GM19025 (cell line): ENCODE measurements around the gene IL37.
A peak's percentile ranks its signal among the peaks of the same experiment; 100 is the strongest.

Experiments
- ATAC-seq: cut with Tn5 transposase; IDR thresholded peaks from one replicate; pipeline ENCODE4 v1.9.1; 2021; ENCODE audit warnings: mild to moderate bottlenecking, low read depth, moderate library complexity; ENCODE audit not compliant: unreplicated experiment

Gene IL37, protein sequence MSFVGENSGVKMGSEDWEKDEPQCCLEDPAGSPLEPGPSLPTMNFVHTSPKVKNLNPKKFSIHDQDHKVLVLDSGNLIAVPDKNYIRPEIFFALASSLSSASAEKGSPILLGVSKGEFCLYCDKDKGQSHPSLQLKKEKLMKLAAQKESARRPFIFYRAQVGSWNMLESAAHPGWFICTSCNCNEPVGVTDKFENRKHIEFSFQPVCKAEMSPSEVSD

GRCh38 chr2:112910865-112911264, at the start of gene IL37:
IL37 (plus strand) TSS chr2:112911165; CDS start chr2:112913013, 1,848 bp downstream.
- no peak for ATAC-seq

GRCh38 chr2:112864072-112864471, 46.9 kb upstream of the IL37 start:
- no peak for ATAC-seq

- no peak for ATAC-seq
Observed at GRCh38 chr2:112866128-112866835, 44.7 kb upstream of the IL37 start.

DNA sequence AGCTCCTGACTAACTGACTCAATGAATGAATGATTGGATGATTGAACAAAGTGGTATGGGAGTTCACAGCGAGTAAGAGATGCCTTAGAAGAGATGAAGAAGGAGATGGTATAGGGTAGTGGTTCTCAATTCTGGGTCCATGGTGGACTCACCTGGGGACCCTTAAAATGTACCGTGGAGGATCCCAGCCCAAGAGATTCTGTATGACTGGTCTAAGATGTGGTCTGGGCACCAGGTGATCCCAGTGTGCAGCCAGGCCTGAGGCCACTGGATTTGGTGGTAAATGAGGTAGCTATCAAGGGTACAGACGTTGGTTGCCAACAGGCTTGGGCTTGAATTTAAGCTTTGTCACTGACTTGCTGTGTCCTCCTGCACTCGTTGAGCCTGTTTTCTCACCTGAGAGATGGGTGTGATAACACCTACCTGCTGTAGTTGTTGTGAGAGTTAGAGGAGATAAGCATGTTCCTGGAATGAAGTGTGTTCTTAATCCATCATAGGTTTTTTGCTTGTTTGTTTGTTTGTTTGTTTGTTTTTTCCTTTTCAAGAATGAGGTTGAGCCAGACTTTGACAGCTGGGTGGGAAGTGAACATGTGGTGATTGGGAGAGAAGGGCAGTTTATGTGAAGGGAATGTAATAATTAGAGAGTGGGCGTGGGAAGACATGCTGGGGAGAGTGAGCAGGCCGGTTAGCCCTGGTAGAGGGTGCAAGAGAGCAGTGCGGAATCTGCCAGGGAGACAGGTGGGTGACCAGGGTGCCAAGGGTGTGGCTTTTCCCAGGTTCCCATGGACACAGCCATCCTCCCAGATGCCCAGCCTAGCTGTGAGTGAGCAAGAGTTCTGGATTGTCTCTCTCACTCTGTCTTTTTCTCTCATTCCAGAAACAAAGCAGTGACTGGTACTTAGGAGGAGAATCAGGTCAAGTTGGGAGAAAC, 43.0 kb upstream of the IL37 start:
- no peak for ATAC-seq

DNA sequence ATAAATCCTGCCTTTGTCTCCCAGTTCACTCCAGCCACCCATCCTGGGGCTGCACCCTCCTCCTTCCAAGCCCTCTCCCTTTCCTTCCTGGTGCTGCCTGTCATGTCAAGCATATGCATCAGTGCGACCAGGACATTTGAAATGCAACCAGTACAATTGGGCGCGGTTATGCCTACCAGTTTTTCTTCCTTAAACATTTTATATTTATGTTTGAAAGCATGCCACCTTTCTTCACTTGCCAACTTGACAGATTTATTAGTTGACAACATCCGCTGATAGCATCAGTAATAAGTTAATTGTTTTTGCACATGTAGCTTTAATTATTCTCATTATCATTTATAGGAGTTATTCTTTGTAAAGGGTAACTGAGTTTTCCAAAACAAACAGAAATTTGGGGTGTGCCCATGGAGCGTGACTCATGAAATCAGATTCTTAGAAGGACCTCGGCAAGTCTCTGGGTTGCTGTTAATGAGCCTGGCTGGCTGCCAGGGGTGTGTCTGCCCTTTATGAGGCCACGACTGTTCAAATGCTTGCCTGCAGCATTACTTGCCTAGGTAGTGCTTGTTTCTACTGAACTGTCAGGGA, 41.6 kb upstream of the IL37 start:
- ATAC-seq, result no peak

DNA sequence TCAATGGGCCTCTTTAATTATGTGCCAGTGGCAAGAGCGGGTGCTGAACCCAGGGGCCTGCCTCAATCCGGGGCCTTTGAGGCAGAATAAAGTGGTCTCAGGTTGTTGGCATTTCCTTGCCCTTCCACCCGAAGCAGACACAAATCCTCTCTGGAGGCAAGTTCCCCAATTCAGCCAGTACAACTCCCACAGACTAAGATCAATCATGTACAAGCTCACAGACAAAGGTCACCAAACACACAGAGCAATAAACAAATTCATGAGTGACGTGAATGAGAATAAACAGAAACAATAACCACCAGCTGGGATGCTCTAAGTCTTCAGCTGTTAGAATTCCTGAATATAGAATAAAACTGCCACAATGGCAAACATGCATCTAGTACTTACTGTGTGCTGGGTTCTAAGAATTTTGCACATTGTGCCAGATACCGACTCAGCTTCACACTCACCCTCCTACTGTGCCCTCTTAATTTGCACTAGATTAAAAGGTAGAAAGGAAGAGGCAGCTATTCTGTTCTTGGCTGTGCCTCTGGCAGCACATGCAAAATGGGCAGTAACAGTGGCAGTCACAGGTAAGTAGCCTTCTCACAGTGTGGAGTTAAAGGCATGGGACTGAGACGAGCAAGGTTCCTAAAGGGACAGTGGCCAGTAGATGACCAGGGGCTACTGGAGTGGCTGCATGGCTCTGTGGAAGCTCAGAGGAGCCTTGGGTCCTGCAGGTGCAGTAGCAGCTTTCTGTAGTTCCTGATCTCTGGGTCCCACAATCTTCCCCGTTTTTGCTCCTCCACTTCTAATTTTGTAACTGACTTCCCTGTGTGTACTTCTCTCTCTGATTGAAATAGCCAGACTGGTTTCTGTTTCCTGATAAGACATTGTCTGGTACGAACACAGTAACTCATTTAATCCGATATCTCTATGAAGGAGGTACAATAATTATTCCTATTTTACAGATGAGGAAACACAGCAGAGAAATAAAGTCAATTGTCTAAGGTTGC, 39.8 kb upstream of the IL37 start:
- ATAC-seq, result no peak

GRCh38 chr2:112876257-112876970, 34.6 kb upstream of the IL37 start:
- no peak for ATAC-seq

DNA sequence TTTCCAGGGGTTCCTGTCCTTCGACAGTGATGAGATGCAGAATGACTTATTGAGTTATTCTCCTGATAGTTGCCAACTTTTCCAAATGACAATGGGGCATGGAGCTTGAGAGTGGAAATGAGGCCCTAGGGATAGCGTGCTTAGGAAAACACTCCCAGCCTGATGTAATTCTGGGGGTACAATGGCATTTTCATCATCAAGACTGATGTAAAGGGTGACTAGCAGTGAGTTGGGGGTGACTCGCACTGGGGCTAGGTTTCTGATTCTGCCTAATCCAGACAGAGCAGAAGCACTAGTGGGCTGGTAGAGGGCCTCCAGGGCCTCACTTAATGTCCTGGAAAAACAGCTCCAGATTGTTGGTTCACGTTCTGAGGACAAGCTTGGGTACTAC, 34.0 kb upstream of the IL37 start:
- ATAC-seq, result no peak

- ATAC-seq, result no peak
Observed at GRCh38 chr2:112877423-112877822, 33.5 kb upstream of the IL37 start.

DNA sequence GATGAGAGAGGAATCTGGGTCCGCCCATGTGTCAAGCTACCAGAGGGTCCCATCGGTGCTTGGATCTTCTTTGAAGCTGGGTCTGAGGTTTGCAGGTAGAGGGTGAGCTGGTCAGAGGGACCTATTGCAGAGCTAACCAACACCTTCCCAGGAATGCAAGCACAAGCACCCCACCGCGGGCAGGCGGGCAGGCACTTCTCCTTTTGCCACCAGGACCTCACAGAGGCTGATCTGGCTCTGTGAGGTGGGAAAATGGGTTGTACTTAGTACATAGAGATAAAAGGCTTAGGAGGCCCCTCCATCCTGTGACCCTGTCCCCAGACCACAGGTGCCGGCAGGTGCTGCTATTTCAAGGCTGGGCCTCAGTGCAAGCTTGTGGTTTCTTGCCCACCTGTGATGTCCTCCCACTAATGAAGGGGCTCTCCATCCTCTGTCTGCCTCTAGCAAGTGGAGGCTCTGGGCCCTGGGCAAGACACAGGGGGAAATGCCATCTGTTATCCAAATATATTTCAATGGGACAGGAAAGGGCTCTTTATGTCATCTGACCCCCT, 31.4 kb upstream of the IL37 start:
- no peak for ATAC-seq

DNA sequence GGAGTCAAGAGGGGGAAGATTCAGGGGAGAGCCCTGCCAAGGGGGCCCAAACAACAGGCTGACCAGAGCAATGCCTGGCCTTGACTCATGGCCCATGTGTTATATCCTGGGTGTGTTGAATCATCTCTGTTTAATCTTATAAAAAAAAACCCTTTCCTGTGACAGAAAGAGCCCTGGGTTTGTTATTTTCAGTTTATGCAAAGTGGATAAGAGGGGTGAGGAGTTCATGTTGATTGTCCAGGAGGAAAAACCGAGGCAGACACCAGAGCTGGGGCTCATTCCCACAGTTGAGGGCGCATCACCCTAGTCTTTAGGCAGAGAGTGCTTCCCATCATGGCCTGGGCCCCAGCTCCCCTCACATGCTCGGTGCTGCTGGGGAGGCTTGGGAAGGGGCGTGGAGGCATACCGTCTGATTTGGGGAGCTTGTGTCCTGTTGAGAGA, 30.9 kb upstream of the IL37 start:
- no peak for ATAC-seq

- ATAC-seq, result peak; percentile 33
Observed at GRCh38 chr2:112880696-112881095, 30.3 kb upstream of the IL37 start.

GRCh38 chr2:112881217-112881985, 29.6 kb upstream of the IL37 start:
- peak; percentile 74 for ATAC-seq

DNA sequence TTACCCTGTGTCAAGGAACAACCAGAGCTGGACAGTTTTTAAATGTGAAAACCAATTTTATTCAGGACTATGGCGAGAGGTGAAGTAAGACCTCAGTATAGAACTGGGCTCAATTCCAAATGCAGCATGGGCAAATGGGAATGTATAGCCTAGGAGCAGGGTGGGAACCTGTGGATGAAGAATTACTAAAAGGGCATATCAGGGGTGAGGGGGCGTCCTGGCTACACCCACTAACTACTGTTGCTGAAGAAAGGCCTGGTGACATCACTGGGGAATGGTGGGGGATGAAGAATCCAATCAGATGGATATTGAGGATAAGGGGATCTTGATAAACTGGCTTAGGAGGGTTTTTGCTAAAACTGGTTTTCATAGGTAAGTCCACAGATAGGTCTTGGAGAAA, 27.3 kb upstream of the IL37 start:
- no peak for ATAC-seq

- peak; percentile 37 for ATAC-seq
Observed at GRCh38 chr2:112884869-112885505, 26.0 kb upstream of the IL37 start.

GRCh38 chr2:112885506-112885902, 25.5 kb upstream of the IL37 start:
- no peak for ATAC-seq

DNA sequence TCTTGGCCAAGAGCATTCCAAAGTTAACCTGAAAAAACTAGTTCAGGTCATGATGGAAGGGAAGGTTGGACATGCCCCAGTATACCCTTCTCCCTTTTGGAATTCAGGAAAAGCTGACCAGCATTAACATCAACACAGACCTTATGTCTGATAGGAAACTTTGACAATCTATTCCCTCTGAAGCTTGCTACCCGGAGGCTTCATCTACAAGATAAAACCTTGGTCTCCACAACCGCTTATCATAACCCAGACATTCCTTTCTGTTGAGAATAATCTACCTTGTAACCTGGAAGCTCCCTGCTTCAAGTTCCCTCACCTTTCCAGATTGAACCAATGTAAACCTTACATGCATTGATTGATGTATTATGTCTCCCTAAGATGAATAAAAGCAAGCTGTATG, 24.7 kb upstream of the IL37 start:
- ATAC-seq, result no peak
